Tibial artery (tissue), 4 donors: ENCODE data around the gene LY6G6F.
A peak's percentile ranks its signal among the peaks of the same experiment; 100 is the strongest.

Experiments
- DNase-seq, 2 donors: peaks; one replicate each; pipeline ENCODE4 v3.0.0-alpha.2; 2019
- H3K27ac ChIP-seq, 2 donors: fragments of 200-600 bp; sonication (generic) in 1 of 2; 1 replicate in 1 of 2; 2 replicates in 1 of 2; pipeline ENCODE4 v1.5.1; 2018 to 2019; ENCODE audit warnings: mild to moderate bottlenecking in 1 of 2
- H3K27me3 ChIP-seq, 2 donors: fragments of 200-600 bp; sonication (generic) in 1 of 2; one replicate each; pipeline versions ENCODE4 v1.5.1 to v1.6.0; 2016 to 2019
- H3K36me3 ChIP-seq, 3 donors: fragments of 200-600 bp; sonication (generic) in 2 of 3; one replicate each; pipeline ENCODE4 v1.5.1; 2016 to 2019; ENCODE audit warnings: mild to moderate bottlenecking in 2 of 3
- H3K4me1 ChIP-seq, 4 donors: fragments of 200-600 bp; sonication (generic) in 2 of 4; 1 replicate in 3 of 4; 2 replicates in 1 of 4; pipeline ENCODE4 v1.5.1; 2016 to 2019
- H3K4me3 ChIP-seq, 2 donors: fragments of 200-600 bp; sonication (generic) in 1 of 2; 1 replicate in 1 of 2; 2 replicates in 1 of 2; pipeline ENCODE4 v1.5.1; 2018 to 2019; ENCODE audit warnings: mild to moderate bottlenecking in 2 of 2
- H3K9me3 ChIP-seq, 3 donors: fragments of 200-600 bp; sonication (generic) in 1 of 3; one replicate each; pipeline ENCODE4 v1.5.1; 2016 to 2019
- intact Hi-C: fragments of 100-400 bp; cut with DNase I; formaldehyde crosslinking; loops from one replicate; pipeline ENCODE4 v1.15.0; 2023; ENCODE audit warnings: low total_unique reads
- TF ChIP-seq, protein P1 (sequence below), 2 experiments: fragments of 200-600 bp in 1 of 2; fragments of 450-650 bp in 1 of 2; IDR thresholded peaks; one replicate each; pipeline ENCODE4 v1.5.1; 2017 to 2019; ENCODE audit warnings: antibody characterized with exemption in 2 of 2, mild to moderate bottlenecking in 1 of 2, moderate library complexity in 1 of 2

Gene LY6G6F

DNA sequence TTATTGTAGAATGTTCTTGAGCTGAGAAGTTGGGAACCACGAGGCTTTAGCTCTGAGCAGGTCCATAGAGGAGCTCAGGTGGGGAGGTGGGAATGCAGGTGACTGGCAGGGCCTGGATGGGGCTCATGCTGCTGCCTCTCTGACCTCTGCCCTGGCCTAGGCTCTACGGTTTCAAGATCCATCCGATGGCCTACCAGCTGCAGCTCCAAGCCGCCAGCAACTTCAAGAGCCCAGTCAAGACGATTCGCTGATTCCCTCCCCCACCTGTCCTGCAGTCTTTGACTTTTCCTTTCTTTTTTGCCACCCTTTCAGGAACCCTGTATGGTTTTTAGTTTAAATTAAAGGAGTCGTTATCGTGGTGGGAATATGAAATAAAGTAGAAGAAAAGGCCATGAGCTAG is 37.0 kb upstream of the LY6G6F start, which contains the start of gene LY6G5B:
LY6G5B (plus strand) TSS at position 301 of the 400 bp plus-strand sequence. CDS start 975 bp downstream, outside the sequence.
- H3K4me3 ChIP-seq, result no peak within 1 kb of the TSS
- H3K9me3 ChIP-seq, result no peaks in the 10 kb centered on the region
- peaks cover 58 to 72% (median 64%) of the 10 kb centered on the region in 3 donors for H3K36me3 ChIP-seq
- H3K27me3 ChIP-seq, result no peaks in the 10 kb centered on the region
- DNase-seq, result no peak
- H3K27ac ChIP-seq, result no peak within 1 kb of the TSS
- TF ChIP-seq, protein P1, sequence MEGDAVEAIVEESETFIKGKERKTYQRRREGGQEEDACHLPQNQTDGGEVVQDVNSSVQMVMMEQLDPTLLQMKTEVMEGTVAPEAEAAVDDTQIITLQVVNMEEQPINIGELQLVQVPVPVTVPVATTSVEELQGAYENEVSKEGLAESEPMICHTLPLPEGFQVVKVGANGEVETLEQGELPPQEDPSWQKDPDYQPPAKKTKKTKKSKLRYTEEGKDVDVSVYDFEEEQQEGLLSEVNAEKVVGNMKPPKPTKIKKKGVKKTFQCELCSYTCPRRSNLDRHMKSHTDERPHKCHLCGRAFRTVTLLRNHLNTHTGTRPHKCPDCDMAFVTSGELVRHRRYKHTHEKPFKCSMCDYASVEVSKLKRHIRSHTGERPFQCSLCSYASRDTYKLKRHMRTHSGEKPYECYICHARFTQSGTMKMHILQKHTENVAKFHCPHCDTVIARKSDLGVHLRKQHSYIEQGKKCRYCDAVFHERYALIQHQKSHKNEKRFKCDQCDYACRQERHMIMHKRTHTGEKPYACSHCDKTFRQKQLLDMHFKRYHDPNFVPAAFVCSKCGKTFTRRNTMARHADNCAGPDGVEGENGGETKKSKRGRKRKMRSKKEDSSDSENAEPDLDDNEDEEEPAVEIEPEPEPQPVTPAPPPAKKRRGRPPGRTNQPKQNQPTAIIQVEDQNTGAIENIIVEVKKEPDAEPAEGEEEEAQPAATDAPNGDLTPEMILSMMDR (IDR thresholded peaks at IDR 0.05), result no peak
- peaks cover 0 to 31% (median 18%) of the 10 kb centered on the region in 4 donors for H3K4me1 ChIP-seq
- intact Hi-C loops, result loop anchor here (5.0 kb wide), 1 partner anchor 168 kb away; no protein-coding TSS in a partner anchor

- H3K27ac ChIP-seq, result no peak overlapping the region
- H3K4me1 ChIP-seq, result peaks cover 0 to 13% (median 10%) of the 10 kb centered on the region in 4 donors
- DNase-seq, result no peak
- H3K36me3 ChIP-seq, result peaks cover 15 to 44% (median 21%) of the 10 kb centered on the region in 3 donors
- TF ChIP-seq, protein P1 (IDR thresholded peaks at IDR 0.05), result no peak
- intact Hi-C loops, result loop anchor here (5.0 kb wide), 1 partner anchor 156 kb away; no protein-coding TSS in a partner anchor
- H3K9me3 ChIP-seq, result no peaks in the 10 kb centered on the region
- no peaks in the 10 kb centered on the region for H3K27me3 ChIP-seq
- no peak overlapping the region for H3K4me3 ChIP-seq
Measured at GRCh38 chr6:31676322-31676903, 30.3 kb upstream of the LY6G6F start.

- Histone ChIP-seq H3K4me1 (peaks cover 0 to 16% (median 12%) of the 10 kb centered on the region in 4 donors), H3K4me3 (no peak overlapping the region), H3K27ac (no peak overlapping the region), H3K9me3 (no peaks in the 10 kb centered on the region), H3K36me3 (peaks cover 10 to 39% (median 16%) of the 10 kb centered on the region in 3 donors), H3K27me3 (no peaks in the 10 kb centered on the region)
- no peak for DNase-seq
- TF ChIP-seq, protein P1 (IDR thresholded peaks at IDR 0.05), result no peak
- intact Hi-C loops, result loop anchor here (5.0 kb wide), 1 partner anchor 155 kb away; no protein-coding TSS in a partner anchor
Measured at GRCh38 chr6:31676904-31677303, 29.8 kb upstream of the LY6G6F start.

DNA sequence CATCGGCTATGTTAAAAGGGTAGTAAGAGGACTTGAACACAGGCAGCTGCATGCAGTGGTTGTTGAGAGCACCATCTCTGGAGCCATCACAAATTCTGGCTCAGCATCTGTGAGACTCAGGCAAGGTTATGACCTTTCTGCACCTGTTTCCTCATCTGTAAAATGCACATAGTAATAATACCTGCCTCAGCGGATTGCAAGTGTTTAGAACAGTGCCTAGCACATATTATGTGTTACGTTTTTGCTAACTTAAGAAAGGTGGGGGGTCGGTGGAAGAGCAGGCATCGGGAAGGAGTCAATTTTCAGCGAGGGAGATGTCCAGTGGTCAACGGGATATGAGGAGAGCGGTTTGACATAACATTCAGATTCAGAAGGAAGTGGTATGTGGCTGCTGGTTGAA is 28.7 kb upstream of the LY6G6F start:
- no peaks in the 10 kb centered on the region for H3K27me3 ChIP-seq
- no peak overlapping the region for H3K27ac ChIP-seq
- DNase-seq, result no peak
- TF ChIP-seq, protein P1 (IDR thresholded peaks at IDR 0.05), result no peak
- intact Hi-C loops, result loop anchor here (5.0 kb wide), 1 partner anchor 154 kb away; no protein-coding TSS in a partner anchor
- H3K4me1 ChIP-seq, result peaks cover 0 to 20% (median 12%) of the 10 kb centered on the region in 4 donors
- H3K4me3 ChIP-seq, result no peak overlapping the region
- H3K36me3 ChIP-seq, result peaks cover 0 to 29% (median 5%) of the 10 kb centered on the region in 3 donors
- no peaks in the 10 kb centered on the region for H3K9me3 ChIP-seq

DNA sequence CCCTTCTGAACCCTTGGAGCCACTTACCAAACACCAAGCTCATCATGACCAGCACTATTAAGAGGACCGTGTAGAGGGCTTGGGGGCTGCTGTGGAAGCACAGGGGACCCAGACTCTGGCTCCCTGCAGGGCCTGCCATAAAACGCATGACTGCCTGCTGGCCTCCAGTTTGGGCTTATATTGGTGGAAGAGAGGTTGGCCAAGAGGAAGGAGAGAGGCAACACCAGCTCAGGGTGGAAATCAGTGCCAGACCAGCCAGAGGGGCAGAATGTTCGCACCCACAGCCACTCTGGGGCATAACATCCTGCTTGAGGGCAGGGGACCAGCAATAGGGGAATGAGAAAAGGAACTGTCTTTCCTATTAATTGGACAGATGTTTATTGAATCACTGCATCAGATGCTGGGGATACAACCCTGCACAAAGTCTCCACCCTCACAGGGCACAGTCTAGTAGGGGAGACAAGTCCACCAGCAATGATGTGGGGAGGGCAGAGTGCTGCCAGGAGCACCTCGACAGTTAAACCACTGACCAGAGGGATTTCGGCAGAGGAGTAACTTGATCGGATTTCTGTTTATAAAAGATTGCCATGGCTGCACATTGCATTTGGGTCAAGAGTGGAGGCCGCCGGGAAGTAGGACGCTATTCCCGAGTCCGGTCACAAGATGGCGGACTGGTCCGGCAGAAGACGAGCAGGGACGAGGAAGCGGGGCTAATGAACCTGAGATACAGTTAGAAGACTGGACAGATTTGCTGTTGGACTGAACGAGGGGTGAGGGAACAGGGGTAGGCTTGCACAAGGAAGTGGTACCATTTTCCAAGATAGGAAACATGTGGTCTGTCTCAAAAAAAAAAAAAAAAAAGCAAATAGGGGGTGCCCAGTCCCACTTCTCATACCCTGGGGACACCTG is 26.2 kb upstream of the LY6G6F start, which contains the start of gene LY6G5C:
LY6G5C (minus strand) TSS at position 842 of the 909 bp plus-strand sequence; CDS start at position 148, 694 bp downstream.
- Histone ChIP-seq H3K36me3 (peaks cover 0 to 23% (median 0%) of the 10 kb centered on the region in 3 donors), H3K27me3 (no peaks in the 10 kb centered on the region), H3K27ac (peak within 1 kb of the TSS; percentile 62 to 65), H3K4me1 (peaks cover 0 to 23% (median 12%) of the 10 kb centered on the region in 4 donors), H3K9me3 (no peaks in the 10 kb centered on the region), H3K4me3 (peak within 1 kb of the TSS; percentile 49 to 64)
- intact Hi-C loops, result no loop called here
- TF ChIP-seq, protein P1 (IDR thresholded peaks at IDR 0.05), result peak; percentile 71 to 77
- peak; percentile 88 to 89 for DNase-seq
